Activated T-cell treated with anti-CD3 and anti-CD28 coated beads for 4 hours (primary cell): ENCODE measurements around the gene SCYGR6.

Experiments used
- DNase-seq: peaks from one replicate; pipeline ENCODE4 v3.0.0-alpha.2; 2020

The SCYGR6 gene

DNA sequence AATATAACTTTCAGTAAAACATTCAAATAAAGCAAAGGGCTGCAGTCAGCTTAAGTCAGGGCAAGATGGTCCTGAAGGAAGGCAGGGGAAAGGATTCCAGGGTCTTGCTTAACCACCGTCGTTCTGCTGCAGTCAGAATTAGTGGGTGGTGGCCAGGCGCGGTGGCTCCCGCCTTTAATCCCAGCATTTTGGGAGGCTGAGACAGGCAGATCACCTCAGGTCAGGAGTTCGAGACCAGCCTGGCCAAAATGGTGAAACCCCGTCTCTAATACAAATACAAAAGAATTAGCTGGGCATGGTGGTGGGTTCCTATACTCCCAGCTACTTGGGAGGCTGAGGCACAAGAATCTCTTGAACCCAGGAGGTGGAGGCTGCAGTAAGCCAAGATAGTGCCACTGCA, 13.6 kb downstream of the SCYGR6 start:
- no peak for DNase-seq

DNA sequence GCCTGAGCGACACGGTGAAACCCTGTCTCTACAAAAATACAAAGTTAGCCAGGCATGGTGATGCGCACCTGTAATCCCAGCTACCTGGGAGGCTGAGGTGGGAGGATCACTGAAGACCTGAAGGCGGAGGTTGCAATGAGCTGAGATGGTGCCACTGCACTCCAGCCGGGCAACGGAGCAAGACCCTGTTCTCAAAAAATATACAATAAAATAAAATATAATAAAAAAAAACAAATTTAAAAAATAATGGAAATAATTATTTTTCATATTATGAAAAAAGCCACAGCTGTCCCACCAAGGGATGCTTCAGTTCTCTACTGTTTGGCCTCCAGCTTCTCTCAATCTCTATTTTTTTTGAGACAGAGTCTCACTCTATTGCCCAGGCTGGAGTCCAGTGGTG, 17.2 kb downstream of the SCYGR6 start:
- DNase-seq, result no peak

DNA sequence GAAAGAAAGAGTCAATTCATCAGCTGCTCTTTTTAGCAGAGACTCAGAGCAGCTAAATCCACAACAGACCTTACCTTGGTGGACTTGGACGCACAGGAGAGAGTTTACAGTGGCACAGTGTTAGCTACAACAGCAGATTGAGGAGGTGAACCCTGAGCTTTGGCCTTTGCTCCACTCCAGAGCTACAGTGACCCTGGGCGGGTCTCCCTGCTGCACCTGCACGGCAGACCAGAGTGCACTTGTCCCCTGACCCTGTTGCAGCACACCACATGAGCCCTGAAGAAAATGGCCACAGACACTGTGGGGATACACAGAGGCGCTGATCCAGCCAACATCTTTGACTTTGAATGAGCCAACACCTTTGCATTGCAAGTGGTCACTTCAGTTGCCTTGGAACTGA, 17.7 kb downstream of the SCYGR6 start:
- DNase-seq, result no peak

DNA sequence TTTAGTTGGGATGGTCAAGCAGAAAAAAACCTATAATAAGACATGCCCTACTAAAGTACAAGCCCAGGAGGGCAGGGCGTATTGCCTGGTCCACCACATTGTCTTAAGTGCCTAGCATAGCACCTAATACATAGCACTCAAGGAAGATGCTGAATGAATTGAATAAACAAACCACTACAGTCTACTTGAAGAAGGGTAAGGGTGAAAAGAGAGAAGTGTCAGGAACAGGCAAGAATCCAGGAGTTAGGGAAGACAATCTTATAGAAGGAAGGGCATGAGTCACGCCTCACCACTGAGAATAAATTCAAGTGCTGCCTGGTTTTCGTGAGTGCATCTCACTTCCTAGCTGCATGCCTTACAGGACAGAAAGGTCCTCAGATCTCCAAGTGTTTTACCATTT, 20.6 kb downstream of the SCYGR6 start:
- no peak for DNase-seq

DNA sequence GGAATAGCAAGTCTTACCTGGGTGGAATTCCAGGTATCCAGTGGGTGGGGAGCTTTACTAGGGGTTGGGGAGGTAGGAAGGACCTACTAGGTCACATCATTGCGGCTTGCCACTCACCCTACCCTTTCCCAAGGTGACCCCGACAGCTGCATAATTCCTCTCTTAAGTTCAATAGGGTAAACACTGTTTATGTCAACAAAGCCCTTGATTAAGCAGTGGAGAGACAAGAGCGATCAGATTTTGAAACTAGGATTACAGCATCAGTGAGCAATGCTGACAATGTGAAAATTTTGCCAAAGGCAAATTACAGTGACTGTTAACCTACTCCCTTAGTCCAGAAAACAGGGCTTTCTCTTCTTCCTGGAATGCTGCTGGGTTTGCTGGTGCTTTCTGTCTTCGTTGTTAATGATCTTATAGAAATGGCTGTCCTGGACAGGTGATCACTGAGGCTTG, 21.3 kb downstream of the SCYGR6 start:
- DNase-seq, result no peak

DNA sequence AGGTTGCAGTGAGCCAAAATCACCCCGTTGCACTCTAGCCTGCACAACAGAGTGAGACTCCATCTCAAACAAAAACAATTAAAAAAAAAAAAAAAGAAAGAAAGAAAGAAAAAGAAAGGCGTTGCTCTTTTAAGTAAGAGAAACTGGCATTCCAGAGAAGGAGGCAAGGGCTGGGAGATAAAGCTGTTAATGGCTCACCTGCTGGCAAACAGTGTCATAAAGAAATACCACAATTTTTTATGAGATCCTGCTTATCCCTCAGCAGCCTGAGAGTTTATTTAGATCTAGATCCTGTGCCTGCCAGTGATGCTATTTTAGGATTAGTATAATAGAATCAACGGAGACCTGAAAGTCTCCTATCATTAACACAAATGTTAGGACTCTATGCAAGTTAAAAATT, 23.0 kb downstream of the SCYGR6 start:
- DNase-seq, result no peak

DNA sequence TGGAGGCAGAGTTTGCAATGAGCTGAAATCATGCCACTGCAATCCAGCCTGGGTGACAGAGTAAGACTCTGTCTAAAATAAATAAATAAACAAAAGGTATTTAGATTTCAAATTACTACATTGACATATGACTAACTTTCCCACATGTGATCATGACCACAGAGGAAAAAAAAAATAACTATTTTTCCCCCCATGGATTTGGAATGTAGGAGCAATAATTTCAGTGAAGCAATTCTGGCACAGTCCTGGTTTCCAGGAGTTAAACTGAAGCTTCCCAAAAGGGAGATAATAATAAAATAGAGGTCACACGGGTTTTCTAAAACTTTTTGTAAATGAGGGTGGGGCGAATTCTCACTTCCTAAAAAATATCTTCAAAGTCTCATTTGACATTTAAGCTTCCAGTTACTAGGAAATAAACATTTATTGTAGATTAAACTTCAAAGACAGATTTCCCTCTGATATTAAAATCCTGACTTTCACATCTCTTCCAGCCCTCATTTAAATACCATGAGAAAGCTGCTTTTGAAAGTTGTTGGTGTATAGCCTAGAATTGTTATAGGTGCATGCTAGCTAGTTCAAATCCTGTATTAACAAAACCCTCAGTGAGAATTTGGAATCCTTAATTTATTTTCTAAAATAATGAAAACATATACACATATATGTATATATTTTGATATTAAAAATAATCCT, 27.4 kb downstream of the SCYGR6 start:
- DNase-seq, result no peak

DNA sequence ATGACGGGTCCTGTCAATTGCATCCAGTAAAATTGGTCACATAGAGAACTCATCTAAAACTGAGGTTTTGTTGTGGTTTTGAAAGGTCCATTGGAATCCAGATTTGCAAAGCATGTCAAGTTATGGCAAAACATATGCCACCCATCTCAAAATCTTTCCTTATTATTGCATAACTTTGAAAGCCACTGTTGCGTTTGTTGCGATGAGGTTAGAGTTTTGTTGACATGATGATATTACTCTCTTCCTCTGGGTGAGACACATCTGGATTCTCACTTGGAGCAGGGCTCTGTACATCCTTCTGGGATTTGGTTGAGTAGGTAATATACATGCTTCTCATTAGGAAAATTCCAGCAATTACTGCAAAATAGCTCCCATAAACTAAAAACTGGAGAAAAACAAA, 37.4 kb downstream of the SCYGR6 start:
- DNase-seq, result no peak

DNA sequence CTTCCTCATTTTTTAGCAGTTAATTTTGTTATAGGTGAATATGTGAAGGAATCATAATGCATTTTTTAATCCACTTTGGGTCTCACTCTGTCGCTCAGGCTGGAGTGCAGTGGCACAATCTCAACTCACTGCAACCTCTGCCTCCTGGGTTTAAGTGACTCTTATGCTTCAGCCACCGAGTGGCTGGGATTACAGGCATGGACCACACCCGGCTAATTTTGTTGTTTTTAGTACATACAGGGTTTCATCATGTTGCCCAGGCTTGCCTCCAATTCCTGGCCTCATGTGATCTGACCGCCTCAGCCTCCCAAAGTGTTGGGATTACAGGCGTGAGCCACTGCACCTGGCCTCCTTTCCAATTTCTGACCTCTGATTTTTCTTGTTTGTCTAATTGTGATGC, 40.3 kb downstream of the SCYGR6 start:
- DNase-seq, result no peak

DNA sequence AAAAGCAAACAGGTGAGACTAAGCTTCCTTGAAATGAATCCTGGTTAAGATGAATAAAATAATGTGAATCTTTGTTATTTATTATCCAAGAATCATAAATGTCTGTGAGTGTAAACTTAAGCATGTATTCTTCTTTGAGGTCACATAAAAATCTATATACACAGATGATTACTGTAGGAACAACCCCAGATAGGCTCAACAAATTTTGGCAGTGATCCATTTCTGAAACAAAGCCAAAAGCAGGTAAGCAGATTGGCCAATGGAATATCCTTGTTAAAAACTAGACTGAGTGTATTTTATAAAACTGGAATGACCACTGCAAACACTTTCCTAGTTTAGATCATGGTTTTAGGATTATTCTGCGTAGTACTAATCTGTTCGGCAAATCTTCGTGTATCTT, 46.6 kb downstream of the SCYGR6 start:
- DNase-seq, result no peak

DNA sequence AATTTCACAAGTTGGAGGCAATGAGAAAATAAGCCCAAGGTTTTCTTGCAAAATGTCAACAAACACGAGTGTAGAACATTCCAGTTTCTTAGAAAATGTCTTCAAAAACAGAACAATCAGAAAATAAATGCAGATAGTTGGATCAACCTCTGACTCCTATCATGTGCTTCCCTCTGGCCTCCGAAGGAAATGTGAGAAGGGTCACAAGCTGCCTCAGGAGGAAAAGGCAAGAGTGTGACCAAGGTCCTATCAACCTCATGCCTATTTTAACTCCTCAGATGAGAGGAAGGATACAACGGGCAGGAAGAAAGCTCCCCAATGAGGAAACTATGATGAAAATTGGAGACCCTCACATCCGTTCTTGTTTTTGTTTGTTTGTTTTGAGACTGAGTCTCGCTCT, 50.1 kb downstream of the SCYGR6 start:
- no peak for DNase-seq
